ENCODE data around the gene GALNT4. TPM values are rescaled to one million over a fixed set of nuclear protein-coding genes. Genes with fewer than 3 reads are reported as not detected.

Gene GALNT4
- total and polyA plus RNA-seq, 4 donors = 3.0 to 16.0 (median 7.0) TPM

- no peak for DNase-seq
- no peaks in the 10 kb centered on the region for H3K27me3 ChIP-seq (ENCODE audit: control insufficient read depth in 3 of 3, insufficient read depth in 3 of 3, low read length in 2 of 3)
- no peak overlapping the region for H3K9ac ChIP-seq (ENCODE audit: insufficient read depth in 1 of 2, low read length in 2 of 2)
- no peaks in the 10 kb centered on the region for H3K36me3 ChIP-seq (ENCODE audit: control insufficient read depth in 4 of 4, insufficient read depth in 4 of 4, low read length in 4 of 4)
- 96 to 98% methylated on average over 2 of the region's 2 CpGs for WGBS, 2 donors
- H3K9me3 ChIP-seq (ENCODE audit: control insufficient read depth in 4 of 4, insufficient read depth in 3 of 4, low read length in 3 of 4) = no peaks in the 10 kb centered on the region
- no peak overlapping the region for H3K4me3 ChIP-seq
- H3K27ac ChIP-seq (ENCODE audit: low read depth in 1 of 2, low read length in 1 of 2) = no peak overlapping the region
- no peak for ATAC-seq (ENCODE audit: insufficient read depth, low FRiP score)
- peaks cover 0 to 3% (median 0%) of the 10 kb centered on the region in 5 donors for H3K4me1 ChIP-seq (ENCODE audit: control insufficient read depth in 5 of 5, insufficient read depth in 5 of 5, low read length in 5 of 5)
- TF ChIP-seq CTCF (IDR thresholded peaks at IDR 0.05; ENCODE audit: control extremely low read depth, extremely low read depth) = no peak
Observed at GRCh38 chr12:89551747-89552146, 27.2 kb upstream of the GALNT4 start.

- Histone ChIP-seq H3K27me3 (ENCODE audit: control insufficient read depth in 3 of 3, insufficient read depth in 3 of 3, low read length in 2 of 3) (no peaks in the 10 kb centered on the region), H3K27ac (ENCODE audit: low read depth in 1 of 2, low read length in 1 of 2) (no peak overlapping the region), H3K4me3 (no peak overlapping the region), H3K9ac (ENCODE audit: insufficient read depth in 1 of 2, low read length in 2 of 2) (no peak overlapping the region), H3K9me3 (ENCODE audit: control insufficient read depth in 4 of 4, insufficient read depth in 3 of 4, low read length in 3 of 4) (no peaks in the 10 kb centered on the region), H3K4me1 (ENCODE audit: control insufficient read depth in 5 of 5, insufficient read depth in 5 of 5, low read length in 5 of 5) (peaks cover 0 to 17% (median 4%) of the 10 kb centered on the region in 5 donors), H3K36me3 (ENCODE audit: control insufficient read depth in 4 of 4, insufficient read depth in 4 of 4, low read length in 4 of 4) (no peaks in the 10 kb centered on the region)
- no peak for ATAC-seq (ENCODE audit: insufficient read depth, low FRiP score)
- DNase-seq = no peak
- no peak for TF ChIP-seq CTCF (IDR thresholded peaks at IDR 0.05; ENCODE audit: control extremely low read depth, extremely low read depth)
- 74 to 83% methylated on average over 4 of the region's 4 CpGs for WGBS, 2 donors
Observed at GRCh38 chr12:89547101-89547500, 22.5 kb upstream of the GALNT4 start.

- no peak for TF ChIP-seq CTCF (IDR thresholded peaks at IDR 0.05; ENCODE audit: control extremely low read depth, extremely low read depth)
- Histone ChIP-seq H3K27me3 (ENCODE audit: control insufficient read depth in 3 of 3, insufficient read depth in 3 of 3, low read length in 2 of 3) (no peaks in the 10 kb centered on the region), H3K27ac (ENCODE audit: low read depth in 1 of 2, low read length in 1 of 2) (no peak overlapping the region), H3K36me3 (ENCODE audit: control insufficient read depth in 4 of 4, insufficient read depth in 4 of 4, low read length in 4 of 4) (no peaks in the 10 kb centered on the region), H3K9me3 (ENCODE audit: control insufficient read depth in 4 of 4, insufficient read depth in 3 of 4, low read length in 3 of 4) (no peaks in the 10 kb centered on the region), H3K4me1 (ENCODE audit: control insufficient read depth in 5 of 5, insufficient read depth in 5 of 5, low read length in 5 of 5) (peaks cover 0 to 17% (median 4%) of the 10 kb centered on the region in 5 donors), H3K9ac (ENCODE audit: insufficient read depth in 1 of 2, low read length in 2 of 2) (no peak overlapping the region), H3K4me3 (no peak overlapping the region)
- ATAC-seq (ENCODE audit: insufficient read depth, low FRiP score) (no peak), DNase-seq (peak in 2 of 3 donors; percentile 63 to 70)
- WGBS, 2 donors = 63 to 76% methylated on average over 4 of the region's 4 CpGs
Observed at GRCh38 chr12:89546151-89546550, 21.6 kb upstream of the GALNT4 start.

GRCh38 chr12:89544681-89545184 lies 20.1 kb upstream of the GALNT4 start:
- ATAC-seq (ENCODE audit: insufficient read depth, low FRiP score) = peak; percentile 15

More at GRCh38 chr12:89544681-89545184, 20.1 kb upstream of the GALNT4 start:
- Histone ChIP-seq H3K36me3 (ENCODE audit: control insufficient read depth in 4 of 4, insufficient read depth in 4 of 4, low read length in 4 of 4) (peaks cover 0 to 1% (median 0%) of the 10 kb centered on the region in 4 donors), H3K27me3 (ENCODE audit: control insufficient read depth in 3 of 3, insufficient read depth in 3 of 3, low read length in 2 of 3) (no peaks in the 10 kb centered on the region), H3K9ac (ENCODE audit: insufficient read depth in 1 of 2, low read length in 2 of 2) (no peak overlapping the region), H3K4me1 (ENCODE audit: control insufficient read depth in 5 of 5, insufficient read depth in 5 of 5, low read length in 5 of 5) (peaks cover 0 to 17% (median 4%) of the 10 kb centered on the region in 5 donors), H3K27ac (ENCODE audit: low read depth in 1 of 2, low read length in 1 of 2) (no peak overlapping the region), H3K4me3 (no peak overlapping the region), H3K9me3 (ENCODE audit: control insufficient read depth in 4 of 4, insufficient read depth in 3 of 4, low read length in 3 of 4) (no peaks in the 10 kb centered on the region)
- peak; percentile 37 to 59 (median 42) for DNase-seq
- 26% methylated on average over 6 of the region's 6 CpGs for WGBS, 2 donors
- no peak for TF ChIP-seq CTCF (IDR thresholded peaks at IDR 0.05; ENCODE audit: control extremely low read depth, extremely low read depth)

Measured in lung (tissue), 12 donors.